ENCODE results near the gene B3GNT5. TPM values are rescaled to one million over a fixed set of nuclear protein-coding genes. Genes with fewer than 3 reads are reported as not detected.

The B3GNT5 gene
- total RNA-seq, 1 donor from 2014 or later = 31.0 TPM

- no peak for DNase-seq
Measured at GRCh38 chr3:183230826-183231225, 22.2 kb upstream of the B3GNT5 start.

- peak; percentile 90 for DNase-seq
Measured at GRCh38 chr3:183233966-183234365, 19.1 kb upstream of the B3GNT5 start.

- DNase-seq = peak; percentile 45
Measured at GRCh38 chr3:183239046-183239445, 14.0 kb upstream of the B3GNT5 start.

DNA sequence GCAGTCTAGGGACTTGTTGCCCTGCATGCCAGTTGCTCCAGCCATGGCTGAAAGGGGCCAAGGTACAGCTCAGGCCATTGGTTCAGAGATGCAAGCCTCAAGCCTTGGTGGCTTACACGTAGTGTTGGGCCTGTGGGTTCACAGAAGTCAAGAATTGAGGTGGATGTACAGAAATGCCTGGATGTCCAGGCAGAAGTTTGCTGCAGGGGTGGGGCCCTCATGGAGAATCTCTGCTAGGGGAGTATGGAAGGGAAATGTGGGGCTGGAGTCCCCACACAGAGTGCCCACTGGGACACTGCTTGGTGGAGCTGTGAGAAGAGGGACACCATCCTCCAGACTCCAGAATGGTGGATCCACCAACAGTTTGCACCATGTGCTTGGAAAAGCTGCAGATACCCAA lies 10.6 kb upstream of the B3GNT5 start:
- no peak for DNase-seq

DNA sequence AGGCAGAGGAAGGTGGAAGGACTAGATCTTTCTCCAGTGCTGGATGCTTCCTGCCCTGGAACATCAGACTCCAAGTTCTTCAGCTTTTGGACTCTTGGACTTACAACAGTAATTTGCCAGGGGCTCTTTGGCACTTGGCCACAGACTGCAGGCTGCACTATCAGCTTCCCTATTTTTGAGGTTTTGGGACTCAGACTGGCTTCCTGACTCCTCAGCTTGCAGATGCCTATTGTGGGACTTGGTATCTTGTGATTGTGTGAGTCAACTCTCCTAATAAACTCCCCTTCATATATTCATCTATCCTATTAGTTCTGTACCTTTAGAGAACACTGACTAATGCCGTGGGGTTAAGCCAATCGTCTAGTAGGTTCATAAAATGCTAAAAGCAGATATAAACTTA lies 8.8 kb upstream of the B3GNT5 start:
- peak; percentile 58 for DNase-seq

DNA sequence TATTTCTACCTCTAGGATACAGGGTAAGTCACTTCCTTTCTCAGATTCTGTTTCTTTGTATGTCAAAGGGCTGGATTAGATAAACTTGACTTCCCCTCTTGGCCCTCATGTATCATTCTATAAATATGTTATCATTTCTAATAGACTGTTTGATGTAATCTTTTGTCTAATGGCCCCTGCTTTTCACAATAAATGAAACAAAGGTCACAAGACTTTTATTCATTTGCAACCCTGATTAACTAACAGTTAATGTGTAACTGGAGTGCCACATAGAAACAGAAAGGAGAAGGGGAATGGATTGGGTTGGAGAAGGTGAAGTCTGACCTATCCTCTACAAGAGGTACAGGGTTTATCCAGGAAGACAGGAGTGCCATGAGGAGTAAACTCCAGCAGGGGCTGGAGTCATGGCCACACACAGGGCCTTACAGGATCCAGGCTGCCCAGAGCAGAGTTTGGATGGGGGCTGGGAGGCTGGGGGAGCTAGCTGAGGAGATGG lies 8.0 kb upstream of the B3GNT5 start:
- peak; percentile 45 for DNase-seq

GRCh38 chr3:183247011-183247589 lies 6.0 kb upstream of the B3GNT5 start:
- DNase-seq = no peak

GRCh38 chr3:183249006-183249718 lies 3.9 kb upstream of the B3GNT5 start:
- no peak for DNase-seq

GRCh38 chr3:183252118-183252782 lies 803 bp upstream of the B3GNT5 start:
- DNase-seq = no peak

DNA sequence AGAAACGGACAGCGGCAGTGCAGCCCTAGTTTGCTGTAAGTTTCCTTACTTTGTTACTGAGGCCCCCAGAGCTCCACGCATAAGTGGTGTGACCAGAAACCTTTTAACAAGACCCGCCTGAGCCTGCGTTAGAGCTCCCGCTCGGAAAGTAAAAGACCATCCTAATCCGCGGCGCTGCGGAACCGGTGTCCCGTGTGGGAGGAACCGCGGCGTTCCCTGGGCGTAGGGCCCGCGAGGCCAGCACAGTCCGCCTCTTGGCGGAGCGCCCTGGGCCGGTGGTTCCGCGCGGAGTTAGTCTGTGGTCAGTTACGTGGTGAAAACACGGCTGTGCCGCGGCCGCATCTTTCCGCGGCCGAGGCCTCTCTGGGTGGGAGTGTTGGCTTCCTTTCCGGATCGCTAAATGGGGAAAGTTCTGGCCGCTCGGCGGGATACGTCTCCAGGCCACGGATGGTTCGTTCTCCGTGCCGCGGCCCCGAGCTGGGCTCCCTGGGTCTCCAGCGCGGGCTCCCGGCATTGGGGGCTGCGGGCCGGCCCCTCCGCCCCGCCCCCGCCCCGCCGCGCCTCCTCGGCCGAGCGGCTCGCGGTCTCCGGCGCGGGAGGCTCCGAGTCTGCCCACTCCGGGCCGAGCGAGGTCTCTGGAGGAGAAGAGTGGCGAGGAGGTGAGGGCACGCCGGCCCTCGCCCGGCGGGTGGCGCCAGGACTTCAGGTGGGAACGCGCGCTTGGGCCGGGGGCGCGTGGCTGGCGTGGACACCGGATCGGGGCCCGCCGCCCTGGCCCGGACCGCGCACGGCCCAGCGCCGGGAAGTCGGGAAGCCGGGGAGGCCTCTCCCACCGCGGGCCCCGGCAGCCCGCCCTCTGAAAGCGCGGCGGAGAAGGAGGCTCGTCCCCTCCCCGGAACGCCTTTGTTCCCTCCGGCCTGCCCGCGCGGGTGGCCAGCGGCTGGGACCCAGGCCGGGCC lies 754 bp downstream of the B3GNT5 start:
- peak; percentile 71 for DNase-seq

DNA sequence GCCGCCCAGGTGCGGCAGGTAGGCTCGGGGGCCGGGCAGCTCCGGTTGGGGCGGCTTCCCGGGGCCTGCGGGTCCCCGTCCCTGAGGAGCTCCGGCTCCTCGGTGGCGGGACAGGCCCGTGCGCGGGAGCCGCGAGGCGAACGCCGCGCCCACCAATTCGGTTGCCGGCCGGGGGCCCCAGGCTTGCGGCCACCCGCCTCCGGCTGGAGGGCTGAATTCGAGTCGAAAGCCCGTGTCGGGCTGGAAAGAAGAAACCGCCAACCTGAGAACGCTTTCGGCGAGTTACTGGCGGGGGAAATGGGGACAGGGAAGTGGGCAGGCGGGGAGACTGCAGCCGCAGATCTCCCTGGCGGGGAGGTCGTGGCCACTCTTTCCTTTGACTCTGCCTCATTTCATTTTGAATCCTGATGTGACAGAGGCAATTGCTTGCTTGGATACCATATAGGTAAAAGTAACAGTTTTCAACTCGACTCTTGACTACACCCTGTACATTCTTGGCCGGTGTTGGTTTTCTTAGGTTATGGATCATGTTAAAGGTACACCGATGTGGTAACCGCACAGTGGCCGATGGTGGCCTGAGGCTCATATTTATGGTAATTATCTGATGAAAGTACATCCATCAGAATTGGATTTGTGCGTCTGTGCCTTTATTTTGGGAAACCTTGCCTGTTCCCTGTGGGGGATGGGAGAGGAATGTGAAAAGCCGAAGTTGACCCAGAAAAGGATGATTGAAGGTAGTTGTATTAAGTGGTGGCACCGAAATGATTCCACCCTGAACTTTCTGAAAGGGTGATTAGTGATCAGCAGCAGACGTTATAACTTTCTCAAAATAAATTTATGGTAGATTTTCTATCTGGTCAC lies 1.7 kb downstream of the B3GNT5 start:
- peak; percentile 45 for DNase-seq

DNA sequence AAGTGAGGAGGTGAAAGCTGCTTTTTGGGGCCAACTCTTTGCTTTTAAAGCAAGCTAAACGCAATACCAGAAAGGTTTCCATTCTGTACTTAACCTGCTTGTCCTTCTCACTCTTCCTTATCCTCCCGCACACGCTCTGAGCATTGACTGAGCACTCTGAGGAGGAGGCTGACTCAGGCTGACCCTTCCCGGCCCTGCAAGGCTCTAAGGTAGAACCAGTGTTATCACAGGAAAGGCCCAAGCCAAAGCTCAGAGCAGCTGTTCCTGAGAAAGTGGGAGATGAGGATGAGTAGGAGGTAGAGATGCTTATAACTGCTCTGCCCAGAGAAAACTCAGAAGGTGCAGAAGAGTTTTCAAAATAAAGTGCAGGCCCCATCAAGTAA lies 2.3 kb downstream of the B3GNT5 start:
- peak; percentile 72 for DNase-seq

- no peak for DNase-seq
Measured at GRCh38 chr3:183259087-183259486, 6.0 kb downstream of the B3GNT5 start.

GRCh38 chr3:183259621-183260020 lies 6.6 kb downstream of the B3GNT5 start:
- DNase-seq = no peak

GRCh38 chr3:183260167-183260904 lies 7.3 kb downstream of the B3GNT5 start:
- no peak for DNase-seq

GRCh38 chr3:183261151-183261724 lies 8.2 kb downstream of the B3GNT5 start:
- DNase-seq = peak; percentile 37

DNA sequence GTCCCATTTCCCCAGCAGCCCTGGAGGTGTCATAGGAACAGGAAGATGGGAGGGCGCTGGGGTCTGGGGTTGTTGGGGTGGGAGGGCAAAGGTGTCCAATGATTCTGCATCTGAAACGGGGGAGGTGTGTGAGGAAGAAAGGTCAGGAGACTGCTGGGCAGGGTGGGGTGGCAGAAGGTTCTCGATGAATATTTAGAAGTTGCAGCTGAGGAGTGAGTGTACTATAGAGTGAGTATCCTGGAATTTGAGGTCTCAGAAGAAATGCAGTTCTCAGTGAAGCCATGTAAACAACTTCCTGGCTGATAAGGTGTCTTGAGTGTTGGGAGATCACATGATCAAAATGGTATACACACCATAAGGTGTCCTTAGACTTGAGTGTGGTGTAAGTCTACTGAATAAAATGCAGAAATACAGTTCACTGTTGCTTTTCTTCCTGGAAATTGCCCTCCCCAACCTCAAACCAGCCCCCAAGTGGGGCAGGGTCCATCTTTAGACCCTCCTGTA lies 9.9 kb downstream of the B3GNT5 start:
- no peak for DNase-seq

- peak; percentile 17 for DNase-seq
Measured at GRCh38 chr3:183264268-183264667, 11.2 kb downstream of the B3GNT5 start.

DNA sequence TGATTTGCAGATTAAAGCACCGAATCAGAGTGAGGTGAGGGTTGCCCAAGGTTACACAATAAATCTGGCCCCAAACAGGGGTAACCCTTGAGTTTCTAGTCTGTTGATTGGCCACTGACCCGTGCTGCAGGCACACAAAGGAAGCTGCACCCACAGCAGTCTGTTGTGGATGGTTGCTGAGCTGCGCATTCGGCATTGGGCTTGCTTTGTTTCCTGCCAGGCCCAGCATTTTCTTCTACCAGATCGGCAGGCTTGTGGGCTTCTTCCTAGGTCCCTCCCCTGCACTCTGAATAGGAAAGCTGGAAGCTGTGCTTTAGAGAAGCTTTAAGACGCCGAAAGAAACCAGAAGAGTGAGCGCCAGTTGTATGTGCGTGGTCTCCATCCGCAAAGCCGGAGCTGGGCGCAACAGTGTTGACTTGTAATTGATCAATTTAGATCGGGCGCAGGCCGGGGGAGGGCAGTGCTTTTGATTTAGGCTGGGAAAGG lies 12.1 kb downstream of the B3GNT5 start:
- DNase-seq = peak; percentile 59

DNA sequence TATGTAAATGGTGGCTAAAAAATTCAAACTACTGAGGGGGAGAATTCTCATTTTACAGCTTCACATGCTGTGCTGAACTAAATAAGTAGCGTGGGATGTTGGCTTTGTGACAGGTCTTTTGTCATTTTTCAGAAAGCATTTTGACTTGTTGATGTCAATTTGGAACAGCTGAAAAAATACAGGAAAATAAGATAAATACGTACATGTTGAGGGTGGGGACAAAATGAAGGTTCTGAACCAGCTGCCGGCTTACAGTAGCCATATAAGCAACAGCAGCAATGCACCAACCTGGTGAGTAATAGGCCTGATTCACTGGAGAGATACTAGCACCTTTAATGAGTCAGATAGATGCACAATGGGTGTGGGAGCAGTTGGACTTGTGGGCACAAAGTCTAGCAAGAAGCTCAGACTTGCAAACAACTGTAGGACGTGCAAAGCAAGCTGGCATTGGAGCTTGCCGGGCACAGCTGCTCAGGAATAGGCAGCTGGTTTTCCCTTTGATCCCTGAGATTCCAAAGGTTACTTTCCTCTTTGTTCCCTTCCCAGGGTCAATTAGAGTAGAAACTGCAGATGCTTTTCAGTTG lies 12.9 kb downstream of the B3GNT5 start:
- peak; percentile 91 for DNase-seq
